Adrenal gland (tissue), 5 donors: ENCODE results near the gene SDK1.

Experiments used
- POLR2A ChIP-seq, 2 donors: fragments of 450-650 bp; IDR thresholded peaks; one replicate each; pipeline ENCODE4 v1.6.1; 2017; ENCODE audit warnings: antibody characterized with exemption in 2 of 2, mild to moderate bottlenecking in 2 of 2, moderate library complexity in 1 of 2
- TF ChIP-seq, protein P1 (sequence below), 6 experiments: fragments of 450-650 bp in 4 of 6; fragments of 200-600 bp in 2 of 6; sonication (generic) in 1 of 6; IDR thresholded peaks; 1 replicate in 5 of 6; 2 replicates in 1 of 6; pipeline versions ENCODE4 v1.5.1 to v1.8.0; 2016 to 2021; ENCODE audit warnings: antibody characterized with exemption in 6 of 6, mild to moderate bottlenecking in 2 of 6, moderate library complexity in 1 of 6
- donor health status: DM: no; HTN: no; CAD: no.

DNA sequence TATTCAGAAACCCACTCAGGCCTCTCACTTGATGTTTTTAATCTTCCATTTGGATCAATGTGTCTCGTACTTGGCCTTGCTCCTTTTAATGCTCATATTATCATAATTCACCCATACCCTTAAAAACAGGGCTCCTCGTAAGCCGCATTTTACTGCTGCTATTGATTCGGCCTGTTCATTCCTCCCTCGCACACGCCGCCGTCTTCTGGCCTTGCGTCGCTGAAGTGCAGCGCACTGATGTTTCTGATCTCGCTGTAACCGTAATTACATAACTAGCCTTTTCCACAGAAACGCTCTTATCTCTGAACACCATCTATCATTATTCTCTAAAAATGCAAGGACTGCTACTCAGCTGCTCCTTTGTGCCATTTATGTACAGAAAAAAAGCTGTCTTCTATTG, 836.5 kb downstream of the SDK1 start:
- TF ChIP-seq, protein P1, sequence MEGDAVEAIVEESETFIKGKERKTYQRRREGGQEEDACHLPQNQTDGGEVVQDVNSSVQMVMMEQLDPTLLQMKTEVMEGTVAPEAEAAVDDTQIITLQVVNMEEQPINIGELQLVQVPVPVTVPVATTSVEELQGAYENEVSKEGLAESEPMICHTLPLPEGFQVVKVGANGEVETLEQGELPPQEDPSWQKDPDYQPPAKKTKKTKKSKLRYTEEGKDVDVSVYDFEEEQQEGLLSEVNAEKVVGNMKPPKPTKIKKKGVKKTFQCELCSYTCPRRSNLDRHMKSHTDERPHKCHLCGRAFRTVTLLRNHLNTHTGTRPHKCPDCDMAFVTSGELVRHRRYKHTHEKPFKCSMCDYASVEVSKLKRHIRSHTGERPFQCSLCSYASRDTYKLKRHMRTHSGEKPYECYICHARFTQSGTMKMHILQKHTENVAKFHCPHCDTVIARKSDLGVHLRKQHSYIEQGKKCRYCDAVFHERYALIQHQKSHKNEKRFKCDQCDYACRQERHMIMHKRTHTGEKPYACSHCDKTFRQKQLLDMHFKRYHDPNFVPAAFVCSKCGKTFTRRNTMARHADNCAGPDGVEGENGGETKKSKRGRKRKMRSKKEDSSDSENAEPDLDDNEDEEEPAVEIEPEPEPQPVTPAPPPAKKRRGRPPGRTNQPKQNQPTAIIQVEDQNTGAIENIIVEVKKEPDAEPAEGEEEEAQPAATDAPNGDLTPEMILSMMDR (IDR thresholded peaks at IDR 0.05) = no peak
- no peak for TF ChIP-seq POLR2A (IDR thresholded peaks at IDR 0.05)
